Transverse colon (tissue), 4 donors: ENCODE results near the gene SLC22A3.

ENCODE experiments used
- CTCF ChIP-seq, 5 experiments: fragments of 200-600 bp in 3 of 5; fragments of 450-650 bp in 2 of 5; sonication (generic) in 3 of 5; IDR thresholded peaks; 1 replicate in 2 of 5; 2 replicates in 3 of 5; pipeline ENCODE4 v1.5.1; 2016 to 2017; ENCODE audit warnings: antibody characterized with exemption in 5 of 5, inconsistent platforms in 3 of 5, mild to moderate bottlenecking in 2 of 5, moderate library complexity in 1 of 5
- POLR2AphosphoS5 ChIP-seq, 3 donors: sonication (generic); formaldehyde crosslinking; IDR thresholded peaks; one replicate each; pipeline ENCODE4 v1.6.1; 2016; ENCODE audit warnings: antibody characterized with exemption in 3 of 3

- no peak for TF ChIP-seq CTCF (IDR thresholded peaks at IDR 0.05)
- no peak for TF ChIP-seq POLR2AphosphoS5 (IDR thresholded peaks at IDR 0.05)
Observed at GRCh38 chr6:160330619-160331018, 17.6 kb upstream of the SLC22A3 start.
